ENCODE measurements around the gene ABCC4.

GRCh38 chr13:95228130-95228529 is 73.1 kb downstream of the ABCC4 start:
- no peak for TF ChIP-seq CTCF (IDR thresholded peaks at IDR 0.05 in 8 of 11, conservative IDR thresholded peaks at IDR 0.05 in 3 of 11)
- no peak for TF ChIP-seq POLR2AphosphoS5 (IDR thresholded peaks at IDR 0.05)

Data from spleen (tissue), 7 donors.